Uterus (tissue), 4 donors: ENCODE results near the gene MAGEA9B. TPM values are rescaled to one million over a fixed set of nuclear protein-coding genes. Genes with fewer than 3 reads are reported as not detected.
"Not testable (repeated sequence)": the region's sequence is repeated elsewhere in the genome, so short reads cannot be mapped to it uniquely, and the experiment has no call there.

Experiments
- DNase-seq, 2 donors: peaks; one replicate each; pipeline ENCODE4 v3.0.0-alpha.2; 2019 to 2020
- H3K27ac ChIP-seq, 2 donors: fragments of 200-600 bp; sonication (generic); 1 replicate in 1 of 2; 2 replicates in 1 of 2; pipeline ENCODE4 v1.5.1; 2016 to 2018
- H3K27me3 ChIP-seq, 2 donors: fragments of 200-600 bp; sonication (generic); one replicate each; pipeline ENCODE4 v1.5.1; 2018 to 2019; ENCODE audit warnings: control low read depth in 1 of 2
- H3K36me3 ChIP-seq, 2 donors: fragments of 200-600 bp; sonication (generic); one replicate each; pipeline ENCODE4 v1.5.1; 2019; ENCODE audit warnings: control low read depth in 1 of 2
- H3K4me1 ChIP-seq, 2 donors: fragments of 200-600 bp; sonication (generic); one replicate each; pipeline ENCODE4 v1.5.1; 2018 to 2019; ENCODE audit warnings: control low read depth in 1 of 2
- H3K4me3 ChIP-seq, 2 donors: fragments of 200-600 bp; sonication (generic); 1 replicate in 1 of 2; 2 replicates in 1 of 2; pipeline ENCODE4 v1.5.1; 2018 to 2019; ENCODE audit warnings: mild to moderate bottlenecking in 1 of 2
- H3K9me3 ChIP-seq, 2 donors: fragments of 200-600 bp; sonication (generic); one replicate each; pipeline ENCODE4 v1.5.1; 2019; ENCODE audit warnings: control low read depth in 1 of 2
- intact Hi-C: fragments of 100-400 bp; cut with DNase I; formaldehyde crosslinking; loops from one replicate; pipeline ENCODE4 v1.15.1; 2023; ENCODE audit warnings: low total_unique reads
- total RNA-seq, 4 donors: library from RNA; depleted of rRNA in 3 of 4; stranded (reverse); fragments of >200 nt in 3 of 4; gene quantifications; one replicate each; pipeline versions ENCODE4 v1.1.0 to v1.2.4, GENCODE V29; 2014 to 2023
- donor health status: DM: yes; HTN: yes; CAD: no.

MAGEA9B gene
- total RNA-seq, 4 donors from 2014 or later, result not detected

DNA sequence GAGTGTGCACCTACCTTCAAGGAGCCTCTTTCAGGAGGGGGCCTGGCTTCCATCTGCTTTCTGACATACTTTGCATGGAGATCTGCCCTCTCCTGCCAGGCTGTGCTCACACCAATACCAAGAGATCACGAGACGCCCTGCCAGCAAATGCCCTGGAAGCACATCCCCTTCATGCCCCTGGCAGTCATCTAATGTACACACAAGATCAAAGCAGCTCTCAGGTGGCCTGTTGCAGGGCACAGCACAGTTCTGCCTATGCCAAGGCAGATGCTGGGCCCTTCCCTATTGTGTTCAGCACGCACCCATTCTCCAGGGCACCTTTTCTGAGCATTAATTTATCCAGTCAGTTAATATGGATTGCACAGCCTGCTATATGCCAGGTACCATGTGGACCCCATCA, 54.4 kb downstream of the MAGEA9B start:
- H3K27ac ChIP-seq, DNase-seq, H3K9me3 ChIP-seq, H3K4me1 ChIP-seq, H3K36me3 ChIP-seq, H3K27me3 ChIP-seq, intact Hi-C loops, H3K4me3 ChIP-seq: not testable (repeated sequence)

Other genes starting within 250 kb of the MAGEA9B start
- 100 to 1,000 TPM in 2 of 4 donors, 10 to 100 TPM in 2; 42.7 to 117 (median 83.7) TPM for gene IDS, start 82.2 kb downstream of the MAGEA9B start, total RNA-seq
- 10 to 100 TPM in 3 of 4 donors, 1 to 10 TPM in 1; 9.1 to 23.6 (median 13.6) TPM for gene EOLA1, start 46.4 kb downstream of the MAGEA9B start, total RNA-seq
- not detected for gene HSFX3, start 37.5 kb downstream of the MAGEA9B start, total RNA-seq
- gene HSFX2, start 7.9 kb upstream of the MAGEA9B start, total RNA-seq, result not detected
- 10 to 100 TPM in 2 of 4 donors, 1 to 10 TPM in 2; 2.0 to 33.9 (median 16.7) TPM for gene TMEM185A, start 44.3 kb upstream of the MAGEA9B start, total RNA-seq
- gene MAGEA11, start 124.6 kb upstream of the MAGEA9B start, total RNA-seq, result not detected
- 1 to 10 TPM in 2 of 4 donors, not detected in 2; 2.4 to 4.0 TPM for gene HSFX1, start 186.6 kb upstream of the MAGEA9B start, total RNA-seq
- gene MAGEA9, start 194.5 kb upstream of the MAGEA9B start, total RNA-seq, result not detected